Ishikawa (cell line): ENCODE data around the gene SRXN1.

Experiments used
- CEBPB ChIP-seq: IDR thresholded peaks from 2 replicates; pipeline ENCODE4 v1.6.1; 2012
- CREB1 ChIP-seq: IDR thresholded peaks from 2 replicates; pipeline ENCODE4 v1.6.1; 2012; ENCODE audit warnings: low read depth
- EGR1 ChIP-seq: IDR thresholded peaks from 2 replicates; pipeline ENCODE4 v1.6.1; 2012
- EP300 ChIP-seq: IDR thresholded peaks from 2 replicates; pipeline ENCODE4 v1.6.1; 2012; ENCODE audit warnings: borderline replicate concordance
- FOXM1 ChIP-seq: IDR thresholded peaks from 2 replicates; pipeline ENCODE4 v1.6.1; 2012; ENCODE audit warnings: low read depth, borderline replicate concordance
- NFIC ChIP-seq: IDR thresholded peaks from 2 replicates; pipeline ENCODE4 v1.6.1; 2012
- RAD21 ChIP-seq: IDR thresholded peaks from 2 replicates; pipeline ENCODE4 v1.6.1; 2012; ENCODE audit warnings: low read depth
- TAF1 ChIP-seq: IDR thresholded peaks from 2 replicates; pipeline ENCODE4 v1.6.1; 2012; ENCODE audit warnings: low read depth, mild to moderate bottlenecking
- TCF12 ChIP-seq: IDR thresholded peaks from 2 replicates; pipeline ENCODE4 v1.6.1; 2012; ENCODE audit warnings: low read depth
- TEAD4 ChIP-seq: IDR thresholded peaks from 2 replicates; pipeline ENCODE4 v1.6.1; 2012
- YY1 ChIP-seq: IDR thresholded peaks from 2 replicates; pipeline ENCODE4 v1.6.1; 2012; ENCODE audit warnings: low read depth
- ZBTB7A ChIP-seq: IDR thresholded peaks from 2 replicates; pipeline ENCODE4 v1.6.1; 2012; ENCODE audit warnings: low read depth
- TF ChIP-seq, protein P1 (sequence below): IDR thresholded peaks from 2 replicates; pipeline ENCODE4 v1.6.1; 2012; ENCODE audit warnings: low read depth, mild to moderate bottlenecking
- TF ChIP-seq, protein P2 (sequence below): IDR thresholded peaks from 2 replicates; pipeline ENCODE4 v1.6.1; 2012
- TF ChIP-seq, protein P3 (sequence below): IDR thresholded peaks from 2 replicates; pipeline ENCODE4 v1.6.1; 2012

The SRXN1 gene

DNA sequence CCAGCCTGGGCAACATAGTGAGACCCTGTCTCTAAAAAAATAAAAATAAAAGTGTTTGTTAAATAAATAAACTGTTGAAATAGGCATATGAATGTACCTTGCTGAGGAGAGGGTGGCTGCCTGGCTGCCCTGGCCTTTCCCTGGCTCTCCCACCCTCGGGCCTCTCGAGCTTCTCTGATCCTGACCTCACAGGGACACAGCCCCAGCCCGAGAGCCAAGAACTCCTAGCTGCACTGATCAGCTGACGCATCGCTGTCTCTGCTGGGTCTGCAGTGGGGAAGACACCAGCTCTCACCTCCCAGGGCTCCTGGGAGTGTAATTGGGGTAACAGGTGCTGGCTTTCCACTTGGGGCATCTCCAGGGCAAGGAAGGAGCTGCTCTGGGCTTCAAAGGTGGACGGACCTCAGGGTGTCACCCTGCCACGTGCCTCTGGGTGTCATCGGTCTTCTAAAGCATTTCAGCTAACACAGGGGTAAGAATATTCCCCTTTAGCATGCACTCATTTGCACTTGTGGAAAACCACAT lies 49.8 kb downstream of the SRXN1 start:
- TF ChIP-seq, protein P1, sequence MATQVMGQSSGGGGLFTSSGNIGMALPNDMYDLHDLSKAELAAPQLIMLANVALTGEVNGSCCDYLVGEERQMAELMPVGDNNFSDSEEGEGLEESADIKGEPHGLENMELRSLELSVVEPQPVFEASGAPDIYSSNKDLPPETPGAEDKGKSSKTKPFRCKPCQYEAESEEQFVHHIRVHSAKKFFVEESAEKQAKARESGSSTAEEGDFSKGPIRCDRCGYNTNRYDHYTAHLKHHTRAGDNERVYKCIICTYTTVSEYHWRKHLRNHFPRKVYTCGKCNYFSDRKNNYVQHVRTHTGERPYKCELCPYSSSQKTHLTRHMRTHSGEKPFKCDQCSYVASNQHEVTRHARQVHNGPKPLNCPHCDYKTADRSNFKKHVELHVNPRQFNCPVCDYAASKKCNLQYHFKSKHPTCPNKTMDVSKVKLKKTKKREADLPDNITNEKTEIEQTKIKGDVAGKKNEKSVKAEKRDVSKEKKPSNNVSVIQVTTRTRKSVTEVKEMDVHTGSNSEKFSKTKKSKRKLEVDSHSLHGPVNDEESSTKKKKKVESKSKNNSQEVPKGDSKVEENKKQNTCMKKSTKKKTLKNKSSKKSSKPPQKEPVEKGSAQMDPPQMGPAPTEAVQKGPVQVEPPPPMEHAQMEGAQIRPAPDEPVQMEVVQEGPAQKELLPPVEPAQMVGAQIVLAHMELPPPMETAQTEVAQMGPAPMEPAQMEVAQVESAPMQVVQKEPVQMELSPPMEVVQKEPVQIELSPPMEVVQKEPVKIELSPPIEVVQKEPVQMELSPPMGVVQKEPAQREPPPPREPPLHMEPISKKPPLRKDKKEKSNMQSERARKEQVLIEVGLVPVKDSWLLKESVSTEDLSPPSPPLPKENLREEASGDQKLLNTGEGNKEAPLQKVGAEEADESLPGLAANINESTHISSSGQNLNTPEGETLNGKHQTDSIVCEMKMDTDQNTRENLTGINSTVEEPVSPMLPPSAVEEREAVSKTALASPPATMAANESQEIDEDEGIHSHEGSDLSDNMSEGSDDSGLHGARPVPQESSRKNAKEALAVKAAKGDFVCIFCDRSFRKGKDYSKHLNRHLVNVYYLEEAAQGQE = no peak
- TF ChIP-seq TCF12 (no peak), ZBTB7A (no peak), FOXM1 (no peak), RAD21 (no peak), TEAD4 (no peak), CREB1 (no peak), EP300 (no peak), NFIC (no peak), YY1 (no peak), TAF1 (no peak), CEBPB (no peak), EGR1 (no peak)
- TF ChIP-seq, protein P2, sequence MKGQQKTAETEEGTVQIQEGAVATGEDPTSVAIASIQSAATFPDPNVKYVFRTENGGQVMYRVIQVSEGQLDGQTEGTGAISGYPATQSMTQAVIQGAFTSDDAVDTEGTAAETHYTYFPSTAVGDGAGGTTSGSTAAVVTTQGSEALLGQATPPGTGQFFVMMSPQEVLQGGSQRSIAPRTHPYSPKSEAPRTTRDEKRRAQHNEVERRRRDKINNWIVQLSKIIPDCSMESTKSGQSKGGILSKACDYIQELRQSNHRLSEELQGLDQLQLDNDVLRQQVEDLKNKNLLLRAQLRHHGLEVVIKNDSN = no peak
- TF ChIP-seq, protein P3, sequence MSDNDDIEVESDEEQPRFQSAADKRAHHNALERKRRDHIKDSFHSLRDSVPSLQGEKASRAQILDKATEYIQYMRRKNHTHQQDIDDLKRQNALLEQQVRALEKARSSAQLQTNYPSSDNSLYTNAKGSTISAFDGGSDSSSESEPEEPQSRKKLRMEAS = no peak

DNA sequence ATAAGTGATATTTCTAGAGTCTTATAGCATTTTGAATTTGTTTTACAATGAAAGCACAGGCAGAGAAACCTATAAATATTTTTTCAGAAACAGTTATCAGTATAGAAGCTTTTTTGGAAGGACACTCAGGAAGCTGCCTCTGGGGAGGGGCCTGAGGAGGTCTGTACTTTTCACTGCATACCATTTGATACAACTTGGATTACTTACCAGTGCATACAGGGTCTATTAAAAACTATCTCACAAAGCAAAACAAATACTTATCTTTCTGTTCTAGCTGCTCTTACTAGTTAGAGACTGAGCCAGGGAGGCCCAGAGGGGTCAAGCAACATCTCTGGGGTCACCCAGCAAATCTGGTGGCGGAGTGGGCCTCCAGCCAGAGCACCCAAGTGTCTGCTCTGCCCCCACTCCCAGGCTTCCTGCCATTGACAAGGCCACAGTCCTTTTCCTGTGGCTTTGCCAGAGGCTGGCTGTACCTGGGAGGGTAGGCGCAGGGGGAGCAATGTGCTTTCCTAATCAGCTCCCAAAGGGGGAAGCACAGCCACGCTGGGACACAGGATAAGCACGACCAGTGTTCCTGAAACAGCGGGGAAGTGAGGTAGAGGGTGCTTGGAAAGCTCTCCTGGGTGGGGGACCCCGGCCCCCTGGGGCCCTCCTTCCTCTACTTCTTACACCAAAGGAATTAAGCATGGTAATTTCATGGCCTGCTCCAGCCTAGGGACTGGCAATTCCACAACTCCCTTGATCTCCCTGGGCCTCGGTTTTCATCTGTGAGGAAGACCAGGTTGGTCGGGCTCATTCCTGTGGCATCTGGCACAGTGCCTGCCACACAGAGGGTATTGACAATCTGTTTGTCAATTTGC lies 50.7 kb downstream of the SRXN1 start:
- TF ChIP-seq RAD21 = no peak
- no peak for TF ChIP-seq NFIC
- TF ChIP-seq, protein P3 = no peak
- no peak for TF ChIP-seq EGR1
- no peak for TF ChIP-seq CREB1
- no peak for TF ChIP-seq TAF1
- TF ChIP-seq, protein P2 = no peak
- TF ChIP-seq CEBPB = no peak
- TF ChIP-seq ZBTB7A = no peak

DNA sequence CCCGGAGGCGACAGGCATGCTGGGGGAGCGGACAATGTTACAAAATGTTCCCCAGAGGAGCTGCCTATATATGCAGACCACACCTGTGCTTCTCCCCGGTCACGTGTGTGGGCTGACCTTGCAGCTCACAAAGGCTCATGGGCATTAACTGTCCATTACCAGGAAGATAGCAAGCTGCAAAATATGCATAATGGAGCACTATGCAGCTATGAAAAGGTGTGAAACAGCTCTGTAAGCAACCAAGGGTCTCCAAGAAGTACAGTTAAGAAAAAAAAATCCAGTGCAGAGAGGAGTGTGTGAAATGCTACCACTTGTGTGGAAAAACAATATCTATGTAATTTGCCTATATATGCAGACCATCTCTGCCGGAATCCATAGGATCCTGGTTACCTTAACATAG lies 52.3 kb downstream of the SRXN1 start:
- no peak for TF ChIP-seq TEAD4
- TF ChIP-seq, protein P2 = 0 out of 2 replicates have a peak, but pooled peaks have one; percentile 13

DNA sequence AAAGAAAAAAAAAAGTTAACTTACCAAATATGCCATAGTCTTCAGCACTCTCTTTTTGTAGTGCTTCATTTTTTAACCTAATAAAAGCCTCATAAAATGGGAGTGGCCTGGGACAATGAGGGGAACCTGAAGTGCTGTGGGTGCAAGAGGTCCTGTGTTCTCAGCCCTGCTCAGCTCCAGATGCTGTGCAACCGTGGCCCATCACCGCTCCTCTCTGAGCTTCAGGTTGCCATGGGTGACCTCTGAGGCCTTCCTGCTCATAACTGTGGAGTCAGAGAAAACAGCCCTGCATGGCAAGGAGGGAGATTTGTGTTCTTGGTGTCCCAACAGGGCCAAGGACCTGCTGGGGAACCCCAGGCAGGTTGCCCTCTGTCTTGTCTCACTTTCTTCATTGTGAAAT lies 52.9 kb downstream of the SRXN1 start:
- TF ChIP-seq ZBTB7A (no peak), NFIC (no peak)
- TF ChIP-seq, protein P3 = no peak

DNA sequence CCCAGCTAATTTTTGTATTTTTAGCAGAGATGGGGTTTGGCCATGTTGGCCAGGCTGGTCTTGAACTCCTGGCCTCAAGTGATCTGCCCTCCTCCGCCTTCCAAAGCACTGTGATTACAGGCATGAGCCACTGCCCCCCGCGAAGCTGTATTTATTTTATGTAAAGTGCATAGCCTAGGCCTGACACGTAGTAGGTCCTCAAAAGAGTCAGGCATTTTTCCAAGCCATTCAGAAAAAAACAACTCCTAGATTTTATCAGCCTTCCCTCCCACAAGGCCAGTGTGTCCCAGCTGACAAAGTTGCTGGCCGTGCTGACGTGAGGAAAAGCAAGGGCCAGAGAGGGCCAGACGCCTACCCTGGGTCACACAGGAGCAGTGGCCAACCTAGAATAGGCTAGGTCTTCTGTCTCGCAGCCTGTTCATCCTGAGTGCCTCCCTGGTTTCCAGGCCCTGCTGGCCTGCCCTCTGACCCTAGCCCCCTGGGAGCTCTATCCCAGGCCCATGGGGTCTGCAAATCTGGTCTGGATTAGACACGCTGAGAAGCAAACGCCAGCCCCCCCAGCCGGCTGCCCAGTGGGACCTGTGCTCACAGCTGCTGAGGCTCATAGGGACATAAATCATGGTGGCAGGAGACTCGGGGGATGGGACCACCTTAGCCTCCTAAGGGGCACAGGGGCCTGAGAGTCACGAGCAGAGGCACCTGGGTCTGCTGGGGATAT lies 54.7 kb downstream of the SRXN1 start:
- TF ChIP-seq YY1 (no peak), TEAD4 (no peak)

DNA sequence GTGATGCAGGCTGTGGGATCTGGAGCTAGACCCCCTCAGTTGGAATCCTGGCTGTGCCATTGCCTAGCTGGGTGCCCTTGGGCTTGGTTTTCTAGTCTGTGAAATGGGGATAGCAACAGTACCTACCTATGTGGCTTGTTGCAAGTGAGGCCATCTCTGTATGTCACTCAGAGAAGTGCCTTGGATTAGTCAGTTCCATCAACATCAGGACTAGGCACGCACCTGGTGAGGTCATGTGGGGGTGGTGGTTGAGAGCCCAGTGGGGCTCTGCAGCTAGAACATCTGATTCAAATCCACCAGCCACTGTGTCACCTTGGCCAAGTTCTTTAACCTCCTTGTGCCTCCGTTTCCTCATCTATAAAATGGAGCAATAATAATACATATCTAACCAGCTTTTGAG lies 55.4 kb downstream of the SRXN1 start:
- no peak for TF ChIP-seq FOXM1
- TF ChIP-seq CREB1 = no peak
- TF ChIP-seq, protein P2 = no peak
- no peak for TF ChIP-seq CEBPB
- no peak for TF ChIP-seq YY1
- no peak for TF ChIP-seq RAD21
- TF ChIP-seq, protein P3 = no peak
- TF ChIP-seq TEAD4 = no peak
- no peak for TF ChIP-seq EP300
- TF ChIP-seq ZBTB7A = no peak
- no peak for TF ChIP-seq NFIC
- TF ChIP-seq TAF1 = no peak
- TF ChIP-seq TCF12 = no peak
- TF ChIP-seq, protein P1 = no peak
- TF ChIP-seq EGR1 = no peak
